ENCODE measurements around the gene LYST.

The LYST gene

DNA sequence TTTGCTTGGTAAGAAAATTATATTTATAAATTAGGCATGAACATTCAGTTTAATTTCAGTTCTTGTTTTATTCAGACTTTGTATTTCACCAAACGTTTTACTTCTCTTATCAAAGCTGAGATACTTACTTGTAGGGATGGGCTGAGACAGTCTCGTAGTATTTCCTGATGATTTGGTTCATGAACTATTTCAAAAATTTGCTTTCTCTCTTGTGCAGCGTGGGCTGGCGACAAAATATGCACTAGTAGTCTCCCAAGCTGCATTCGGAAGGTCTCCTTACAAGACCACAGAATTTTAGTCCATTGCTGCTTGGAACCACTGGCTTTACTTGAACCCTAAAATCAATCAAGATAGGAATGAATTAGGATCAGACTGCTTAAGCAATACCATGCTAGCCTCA, 125.4 kb downstream of the LYST start:
- DNase-seq (ENCODE audit: low read depth in 2 of 2): peak; percentile 78 to 88
- no peak overlapping the region for H3K4me3 ChIP-seq (replicated peaks in 1 of 2; ENCODE audit: low read depth in 2 of 2, low read length in 2 of 2)
- TF ChIP-seq, protein P1, sequence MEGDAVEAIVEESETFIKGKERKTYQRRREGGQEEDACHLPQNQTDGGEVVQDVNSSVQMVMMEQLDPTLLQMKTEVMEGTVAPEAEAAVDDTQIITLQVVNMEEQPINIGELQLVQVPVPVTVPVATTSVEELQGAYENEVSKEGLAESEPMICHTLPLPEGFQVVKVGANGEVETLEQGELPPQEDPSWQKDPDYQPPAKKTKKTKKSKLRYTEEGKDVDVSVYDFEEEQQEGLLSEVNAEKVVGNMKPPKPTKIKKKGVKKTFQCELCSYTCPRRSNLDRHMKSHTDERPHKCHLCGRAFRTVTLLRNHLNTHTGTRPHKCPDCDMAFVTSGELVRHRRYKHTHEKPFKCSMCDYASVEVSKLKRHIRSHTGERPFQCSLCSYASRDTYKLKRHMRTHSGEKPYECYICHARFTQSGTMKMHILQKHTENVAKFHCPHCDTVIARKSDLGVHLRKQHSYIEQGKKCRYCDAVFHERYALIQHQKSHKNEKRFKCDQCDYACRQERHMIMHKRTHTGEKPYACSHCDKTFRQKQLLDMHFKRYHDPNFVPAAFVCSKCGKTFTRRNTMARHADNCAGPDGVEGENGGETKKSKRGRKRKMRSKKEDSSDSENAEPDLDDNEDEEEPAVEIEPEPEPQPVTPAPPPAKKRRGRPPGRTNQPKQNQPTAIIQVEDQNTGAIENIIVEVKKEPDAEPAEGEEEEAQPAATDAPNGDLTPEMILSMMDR (IDR thresholded peaks at IDR 0.05; ENCODE audit: low read depth, low read length): no peak

DNA sequence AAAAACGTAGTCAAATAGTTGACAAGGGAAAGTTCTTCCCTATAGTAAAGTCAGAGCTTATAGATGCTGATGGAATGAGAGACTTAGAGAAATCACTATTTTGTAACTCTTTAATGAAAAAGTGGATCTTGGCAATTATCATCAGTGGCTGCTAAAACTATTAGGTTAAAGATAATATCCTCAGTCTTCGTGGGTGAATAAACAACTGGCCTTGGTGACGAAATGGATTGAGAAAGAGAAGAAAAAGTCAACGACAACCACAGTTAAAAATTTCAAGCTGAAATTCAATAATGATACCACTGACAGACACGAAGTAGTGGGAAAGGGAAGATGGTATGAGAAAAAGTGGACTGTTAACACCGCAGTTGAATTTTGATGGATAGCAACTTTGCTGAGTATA, 127.1 kb downstream of the LYST start:
- peak; percentile 29 to 45 for DNase-seq (ENCODE audit: low read depth in 2 of 2)
- TF ChIP-seq, protein P1 (IDR thresholded peaks at IDR 0.05; ENCODE audit: low read depth, low read length): no peak
- no peak overlapping the region for H3K4me3 ChIP-seq (replicated peaks in 1 of 2; ENCODE audit: low read depth in 2 of 2, low read length in 2 of 2)

DNA sequence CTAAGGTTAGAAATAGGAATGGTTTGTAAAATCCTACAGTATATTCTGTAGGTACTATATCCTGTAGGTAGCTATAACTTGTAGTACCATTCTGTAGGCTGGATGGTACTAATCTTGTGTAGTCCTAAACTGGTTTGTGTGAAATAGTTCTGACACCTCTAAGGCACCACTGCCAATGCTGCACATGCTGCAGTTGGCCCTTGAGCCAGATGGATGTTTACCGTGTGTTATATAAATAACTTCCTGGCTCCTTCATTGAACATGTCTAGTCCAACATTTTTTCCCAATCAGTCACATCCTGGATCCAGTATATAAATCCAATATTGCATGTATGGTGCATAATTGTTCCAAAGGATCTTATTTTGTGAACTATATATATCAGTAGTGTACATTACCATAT, 127.6 kb downstream of the LYST start:
- TF ChIP-seq, protein P1 (IDR thresholded peaks at IDR 0.05; ENCODE audit: low read depth, low read length): no peak
- peak; percentile 51 to 70 for DNase-seq (ENCODE audit: low read depth in 2 of 2)
- no peak overlapping the region for H3K4me3 ChIP-seq (replicated peaks in 1 of 2; ENCODE audit: low read depth in 2 of 2, low read length in 2 of 2)

DNA sequence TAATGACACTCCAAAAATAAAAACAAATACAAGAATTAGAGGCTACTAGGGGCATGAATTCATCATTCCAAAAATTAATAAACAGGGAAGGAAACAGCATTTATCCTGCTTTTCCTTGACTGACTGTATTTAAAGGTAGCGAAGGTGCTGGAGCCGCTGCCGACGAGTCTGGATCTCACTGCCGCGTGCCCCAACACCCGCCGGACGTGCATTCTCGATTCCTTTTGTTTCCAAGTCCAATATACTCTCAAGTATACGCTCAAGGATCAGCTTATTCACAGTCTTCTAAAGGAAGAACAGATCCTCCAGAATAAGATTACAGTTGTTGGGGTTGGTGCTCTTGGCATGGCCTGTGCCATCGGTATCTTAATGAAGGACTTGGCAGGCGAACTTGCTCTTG, 129.0 kb downstream of the LYST start:
- TF ChIP-seq, protein P1 (IDR thresholded peaks at IDR 0.05; ENCODE audit: low read depth, low read length): no peak
- H3K4me3 ChIP-seq (replicated peaks in 1 of 2; ENCODE audit: low read depth in 2 of 2, low read length in 2 of 2): no peak overlapping the region
- no peak for DNase-seq (ENCODE audit: low read depth in 2 of 2)

DNA sequence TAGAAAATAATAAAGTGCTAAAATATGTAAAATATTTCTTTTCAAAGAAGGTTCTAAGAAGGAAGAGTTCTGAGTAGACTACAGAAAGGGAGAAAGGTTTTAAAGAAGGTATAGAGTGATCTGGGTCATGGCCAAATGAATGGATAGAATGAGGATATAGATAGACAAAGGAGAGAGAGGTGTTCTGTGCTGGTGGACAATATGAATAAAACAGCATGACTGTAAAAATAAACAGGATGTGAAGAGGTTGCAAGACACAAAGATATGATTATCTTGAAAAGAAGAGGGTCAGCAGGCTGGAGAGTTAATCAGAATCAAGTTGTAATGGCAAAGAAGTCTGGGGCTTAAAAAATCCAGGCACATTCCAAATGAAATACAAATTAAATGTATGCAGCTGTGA, 130.4 kb downstream of the LYST start:
- DNase-seq (ENCODE audit: low read depth in 2 of 2): no peak
- TF ChIP-seq, protein P1 (IDR thresholded peaks at IDR 0.05; ENCODE audit: low read depth, low read length): no peak
- no peak overlapping the region for H3K4me3 ChIP-seq (replicated peaks in 1 of 2; ENCODE audit: low read depth in 2 of 2, low read length in 2 of 2)

DNA sequence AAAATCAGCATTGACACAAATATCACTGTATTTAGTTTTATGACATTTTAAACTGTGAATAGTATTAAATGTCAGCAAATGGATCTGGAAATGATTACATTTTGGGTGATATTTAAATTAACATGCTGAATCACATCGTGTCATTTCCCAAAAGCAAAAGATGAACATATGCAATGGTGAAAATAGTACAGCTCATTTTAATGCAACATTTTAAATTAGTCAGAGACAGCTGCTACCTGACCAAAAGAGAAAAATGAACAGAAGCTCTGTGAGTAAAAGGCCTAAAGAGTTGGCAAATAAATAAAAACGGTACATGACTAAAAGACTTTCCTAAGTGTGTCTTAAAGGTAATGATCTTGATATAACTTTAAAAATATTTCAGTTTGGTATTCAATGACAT, 131.1 kb downstream of the LYST start:
- TF ChIP-seq, protein P1 (IDR thresholded peaks at IDR 0.05; ENCODE audit: low read depth, low read length): no peak
- H3K4me3 ChIP-seq (replicated peaks in 1 of 2; ENCODE audit: low read depth in 2 of 2, low read length in 2 of 2): no peak overlapping the region
- peak in 1 of 2 donors; percentile 39 for DNase-seq (ENCODE audit: low read depth in 2 of 2)

DNA sequence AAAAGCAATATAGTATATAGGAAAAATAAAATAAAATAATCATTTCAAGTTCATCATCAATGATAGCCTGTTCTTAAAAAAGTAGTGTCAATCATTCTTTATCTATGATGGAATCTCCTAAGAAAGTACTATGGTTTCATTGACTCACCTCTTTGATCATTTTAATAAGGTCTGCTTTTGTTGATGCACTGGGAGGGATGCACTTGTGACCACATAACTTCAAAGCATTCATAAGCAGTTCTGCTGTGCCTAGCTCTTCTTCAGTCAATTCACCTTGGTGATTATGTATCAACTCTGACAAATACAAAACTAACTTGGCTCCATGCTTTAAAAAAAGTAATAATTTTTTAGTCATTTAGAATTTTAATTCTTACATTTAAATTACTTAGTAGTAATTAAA, 132.4 kb downstream of the LYST start:
- no peak for DNase-seq (ENCODE audit: low read depth in 2 of 2)
- TF ChIP-seq, protein P1 (IDR thresholded peaks at IDR 0.05; ENCODE audit: low read depth, low read length): no peak
- no peak overlapping the region for H3K4me3 ChIP-seq (replicated peaks in 1 of 2; ENCODE audit: low read depth in 2 of 2, low read length in 2 of 2)
